Progenitor cell of endocrine pancreas (in vitro differentiated cells): ENCODE data around the gene SLIT3. TPM values are rescaled to one million over a fixed set of nuclear protein-coding genes. Genes with fewer than 3 reads are reported as not detected.

ENCODE experiments used
- DNase-seq: peaks from one replicate; pipeline ENCODE4 v3.0.0; 2021; ENCODE audit warnings: low spot score; ENCODE audit not compliant: unreplicated experiment
- H3K27ac Mint-ChIP-seq: 2 replicates; pipeline ENCODE4 v1.8.0; 2021; ENCODE audit warnings: mild to moderate bottlenecking, moderate library complexity, mixed read lengths
- H3K27me3 Mint-ChIP-seq: 2 replicates; pipeline ENCODE4 v1.8.0; 2021; ENCODE audit warnings: mixed read lengths
- H3K36me3 Mint-ChIP-seq: 2 replicates; pipeline ENCODE4 v1.8.0; 2022; ENCODE audit warnings: mixed read lengths; ENCODE audit not compliant: insufficient read depth
- H3K4me1 Mint-ChIP-seq: 2 replicates; pipeline ENCODE4 v1.8.0; 2021; ENCODE audit warnings: low read depth, mixed read lengths
- H3K4me3 Mint-ChIP-seq: 2 replicates; pipeline ENCODE4 v1.8.0; 2021; ENCODE audit warnings: low read depth, mild to moderate bottlenecking, moderate library complexity, mixed read lengths
- H3K9me3 Mint-ChIP-seq: 2 replicates; pipeline ENCODE4 v1.8.0; 2021; ENCODE audit warnings: low read depth, mixed read lengths
- total RNA-seq: library from RNA; stranded (reverse); gene quantifications from 2 replicates; pipeline ENCODE4 v1.2.1, GENCODE V29; 2021
- TF ChIP-seq, protein P1 (sequence below): fragments of 200-600 bp; sonication (generic); IDR thresholded peaks from one replicate; pipeline ENCODE4 v1.5.0; 2021; ENCODE audit warnings: antibody characterized with exemption, mild to moderate bottlenecking; ENCODE audit not compliant: unreplicated experiment

Gene SLIT3
- total RNA-seq, 1 donor from 2014 or later, result 18.8 TPM

DNA sequence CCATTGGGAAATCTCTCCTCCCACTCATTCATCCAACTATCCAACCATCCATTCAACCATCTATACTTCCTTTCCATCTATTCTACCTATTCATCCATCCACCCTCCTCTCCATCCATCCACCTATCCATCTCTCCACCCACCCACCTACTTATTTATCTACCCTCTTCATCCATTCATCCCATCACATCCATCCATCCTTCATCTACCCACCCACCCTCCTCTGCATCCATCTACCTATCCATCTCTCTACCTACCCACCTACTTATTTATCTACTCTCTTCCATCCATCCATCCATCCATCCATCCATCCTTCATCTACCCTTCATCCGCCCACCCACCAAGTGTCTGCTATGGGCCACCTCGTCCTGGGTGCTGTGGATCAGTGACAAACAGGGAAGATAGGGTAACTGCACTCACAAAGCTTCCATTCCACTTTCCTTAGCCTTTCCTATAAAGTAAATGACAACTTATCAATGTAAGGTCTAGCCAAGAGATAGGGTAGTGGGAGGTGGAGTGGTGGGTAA lies 625.0 kb downstream of the SLIT3 start:
- no peaks in the 10 kb centered on the region for H3K36me3 Mint-ChIP-seq

DNA sequence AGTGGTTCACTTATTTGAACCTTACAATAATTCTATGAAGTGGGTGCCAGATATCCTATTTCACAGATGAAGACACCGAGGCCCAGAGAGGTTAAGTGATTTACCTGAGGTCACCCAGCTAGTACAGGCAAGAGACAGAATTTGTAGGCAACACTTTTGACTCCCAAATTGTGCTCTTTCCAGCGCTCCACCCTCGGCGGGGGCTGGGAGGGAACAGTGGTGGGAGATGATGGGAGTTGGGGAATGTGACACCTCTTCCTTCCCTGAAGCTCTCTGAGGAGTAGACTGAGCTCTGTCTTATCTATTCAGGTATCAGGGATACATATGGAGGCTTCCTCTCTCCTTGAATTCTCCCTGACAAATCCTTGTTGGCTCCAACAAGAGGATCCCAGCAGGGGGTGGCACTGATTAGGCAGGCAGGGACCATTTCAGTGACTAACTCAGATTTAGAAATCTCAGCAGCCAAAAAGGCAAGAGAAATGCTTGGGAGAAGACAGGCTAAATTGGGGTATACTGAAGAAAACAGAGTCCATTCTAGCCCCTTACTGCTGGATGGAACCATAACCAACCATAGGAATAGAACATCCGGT lies 626.0 kb downstream of the SLIT3 start:
- TF ChIP-seq, protein P1, sequence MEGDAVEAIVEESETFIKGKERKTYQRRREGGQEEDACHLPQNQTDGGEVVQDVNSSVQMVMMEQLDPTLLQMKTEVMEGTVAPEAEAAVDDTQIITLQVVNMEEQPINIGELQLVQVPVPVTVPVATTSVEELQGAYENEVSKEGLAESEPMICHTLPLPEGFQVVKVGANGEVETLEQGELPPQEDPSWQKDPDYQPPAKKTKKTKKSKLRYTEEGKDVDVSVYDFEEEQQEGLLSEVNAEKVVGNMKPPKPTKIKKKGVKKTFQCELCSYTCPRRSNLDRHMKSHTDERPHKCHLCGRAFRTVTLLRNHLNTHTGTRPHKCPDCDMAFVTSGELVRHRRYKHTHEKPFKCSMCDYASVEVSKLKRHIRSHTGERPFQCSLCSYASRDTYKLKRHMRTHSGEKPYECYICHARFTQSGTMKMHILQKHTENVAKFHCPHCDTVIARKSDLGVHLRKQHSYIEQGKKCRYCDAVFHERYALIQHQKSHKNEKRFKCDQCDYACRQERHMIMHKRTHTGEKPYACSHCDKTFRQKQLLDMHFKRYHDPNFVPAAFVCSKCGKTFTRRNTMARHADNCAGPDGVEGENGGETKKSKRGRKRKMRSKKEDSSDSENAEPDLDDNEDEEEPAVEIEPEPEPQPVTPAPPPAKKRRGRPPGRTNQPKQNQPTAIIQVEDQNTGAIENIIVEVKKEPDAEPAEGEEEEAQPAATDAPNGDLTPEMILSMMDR, result no peak
- no peaks in the 10 kb centered on the region for H3K4me1 Mint-ChIP-seq
- no peak overlapping the region for H3K4me3 Mint-ChIP-seq
- no peak for DNase-seq
- no peaks in the 10 kb centered on the region for H3K27me3 Mint-ChIP-seq
- H3K9me3 Mint-ChIP-seq, result no peaks in the 10 kb centered on the region
- H3K36me3 Mint-ChIP-seq, result no peaks in the 10 kb centered on the region
- no peak overlapping the region for H3K27ac Mint-ChIP-seq

More for the DNA sequence above, 625.0 kb downstream of the SLIT3 start:
- Mint-ChIP-seq H3K27me3 (no peaks in the 10 kb centered on the region), H3K27ac (no peak overlapping the region), H3K9me3 (no peaks in the 10 kb centered on the region), H3K4me3 (no peak overlapping the region), H3K4me1 (no peaks in the 10 kb centered on the region)
- no peak for DNase-seq
- TF ChIP-seq, protein P1, result no peak

DNA sequence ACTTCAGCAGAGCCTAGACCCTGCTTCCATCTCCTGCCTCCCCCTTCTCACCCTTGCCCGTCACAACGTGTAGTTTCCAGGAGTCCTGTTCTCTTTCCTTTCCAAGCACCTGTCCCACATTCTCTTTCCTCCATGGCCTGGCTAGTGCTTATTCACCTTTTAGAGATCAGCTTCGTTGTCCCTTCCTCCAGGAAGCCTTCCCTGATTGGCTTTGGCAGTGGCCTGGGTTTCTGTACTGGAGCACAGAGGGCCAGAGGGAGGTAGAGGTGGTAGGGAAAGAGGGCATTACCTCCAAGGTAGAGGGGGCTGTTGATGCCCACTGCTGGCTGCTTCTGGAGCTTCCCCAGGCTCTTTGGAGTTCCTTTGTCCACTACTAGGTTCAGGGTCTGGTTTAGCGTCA lies 628.1 kb downstream of the SLIT3 start:
- Mint-ChIP-seq H3K36me3 (no peaks in the 10 kb centered on the region), H3K4me1 (no peaks in the 10 kb centered on the region), H3K27ac (no peak overlapping the region), H3K27me3 (no peaks in the 10 kb centered on the region), H3K4me3 (no peak overlapping the region), H3K9me3 (no peaks in the 10 kb centered on the region)
- no peak for DNase-seq
- TF ChIP-seq, protein P1, result no peak

DNA sequence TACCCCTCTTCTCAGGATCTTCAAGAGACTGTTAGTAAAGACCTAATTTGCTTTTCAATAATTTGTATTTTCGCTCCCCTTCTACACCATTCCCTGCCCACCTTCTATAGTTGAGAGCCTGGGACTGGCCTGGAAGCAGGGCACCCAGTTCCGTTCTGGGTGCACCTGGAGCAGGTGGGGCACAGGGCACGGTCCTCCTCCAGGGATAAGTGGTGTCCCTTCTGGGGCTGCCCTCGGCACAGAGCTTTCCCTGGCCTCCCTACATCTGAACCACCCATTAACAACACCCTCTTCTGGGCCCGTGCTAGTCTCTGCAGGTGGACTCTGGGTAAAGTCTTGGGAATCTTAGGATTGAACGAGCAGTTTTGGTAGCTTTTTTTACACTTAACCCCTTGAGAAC lies 628.9 kb downstream of the SLIT3 start:
- TF ChIP-seq, protein P1, result no peak
- no peak overlapping the region for H3K27ac Mint-ChIP-seq
- no peaks in the 10 kb centered on the region for H3K27me3 Mint-ChIP-seq
- H3K4me3 Mint-ChIP-seq, result no peak overlapping the region
- H3K9me3 Mint-ChIP-seq, result no peaks in the 10 kb centered on the region
- H3K36me3 Mint-ChIP-seq, result no peaks in the 10 kb centered on the region
- DNase-seq, result no peak
- H3K4me1 Mint-ChIP-seq, result peaks cover 4% of the 10 kb centered on the region

DNA sequence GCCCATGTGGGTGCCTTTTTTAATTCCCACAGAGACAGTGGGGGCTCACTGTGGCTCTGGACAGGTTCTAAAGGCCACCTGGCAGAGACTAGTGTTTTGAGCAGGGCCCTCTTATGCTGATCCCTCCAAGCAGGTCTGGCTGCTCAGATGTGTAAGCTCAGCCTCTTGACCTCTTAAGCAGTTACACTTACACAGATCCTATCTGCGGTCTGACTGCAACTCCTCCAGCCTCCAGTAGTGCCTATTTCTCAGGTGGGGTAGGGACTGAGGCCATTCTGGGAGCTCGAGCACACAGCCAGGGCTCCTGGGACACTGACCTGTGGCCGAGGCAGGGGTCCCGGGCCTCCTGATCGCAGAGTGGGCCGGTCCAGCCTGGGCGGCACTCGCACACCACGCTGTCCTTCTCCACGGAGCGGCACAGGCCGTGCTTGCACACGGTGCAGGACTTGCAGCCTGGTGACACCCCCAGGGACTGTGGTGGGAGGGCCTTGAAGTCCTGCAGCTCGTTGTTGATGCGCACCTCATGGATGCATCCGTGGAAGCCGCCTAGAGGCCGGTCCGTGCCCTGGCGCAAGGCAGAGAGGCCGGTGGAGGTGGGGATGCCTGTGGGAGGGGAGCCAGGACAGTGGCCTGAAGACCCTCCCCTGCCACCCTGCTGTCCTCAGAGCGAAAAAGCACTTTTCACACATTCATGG lies 629.9 kb downstream of the SLIT3 start:
- Mint-ChIP-seq H3K4me3 (no peak overlapping the region), H3K4me1 (peaks cover 4% of the 10 kb centered on the region), H3K9me3 (no peaks in the 10 kb centered on the region), H3K27ac (no peak overlapping the region), H3K27me3 (no peaks in the 10 kb centered on the region), H3K36me3 (no peaks in the 10 kb centered on the region)
- TF ChIP-seq, protein P1, result no peak
- DNase-seq, result no peak
